Activated CD8-positive, alpha-beta memory T cell treated with anti-CD3 and anti-CD28 coated beads, Interleukin-2, amount 10 ng/mL, durations not matched to agents 7 days and 5 days (primary cell): Measurements from ENCODE around the gene GMCL2. TPM values are rescaled to one million over a fixed set of nuclear protein-coding genes. Genes with fewer than 3 reads are reported as not detected.

ENCODE experiments used
- ATAC-seq: fragments of 150-1000 bp; cut with Tn5 transposase; one replicate; pipeline ENCODE4 v1.10.0; 2021; ENCODE audit warnings: moderate library complexity
- CTCF ChIA-PET: fragments of 350-600 bp; sonication (Branson Sonifier 250); formaldehyde crosslinking; loops from one replicate; lab custom pipeline; 2021; ENCODE audit warnings: antibody characterized with exemption; lab: Charles Lee
- DNase-seq: peaks from one replicate; pipeline ENCODE4 v3.0.0-alpha.2; 2020
- H3K27ac Mint-ChIP-seq: one replicate; pipeline ENCODE4 v1.8.0; 2021; ENCODE audit warnings: mild to moderate bottlenecking, mixed read lengths
- H3K27me3 Mint-ChIP-seq: one replicate; pipeline ENCODE4 v1.8.0; 2021; ENCODE audit warnings: mixed read lengths
- H3K36me3 Mint-ChIP-seq: one replicate; pipeline ENCODE4 v1.8.0; 2021; ENCODE audit warnings: mild to moderate bottlenecking, mixed read lengths
- H3K4me1 Mint-ChIP-seq: one replicate; pipeline ENCODE4 v1.8.0; 2021; ENCODE audit warnings: mixed read lengths
- H3K4me3 Mint-ChIP-seq: one replicate; pipeline ENCODE4 v1.8.0; 2021; ENCODE audit warnings: mild to moderate bottlenecking, moderate library complexity, mixed read lengths
- H3K9me3 Mint-ChIP-seq: one replicate; pipeline ENCODE4 v1.8.0; 2022; ENCODE audit warnings: low read depth, mixed read lengths
- total RNA-seq, 2 experiments: library from RNA; stranded (reverse); gene quantifications; one replicate each; pipeline ENCODE4 v1.2.3, GENCODE V29; 2021

Gene GMCL2
- total RNA-seq, 2 experiments from 2014 or later, result not detected

DNA sequence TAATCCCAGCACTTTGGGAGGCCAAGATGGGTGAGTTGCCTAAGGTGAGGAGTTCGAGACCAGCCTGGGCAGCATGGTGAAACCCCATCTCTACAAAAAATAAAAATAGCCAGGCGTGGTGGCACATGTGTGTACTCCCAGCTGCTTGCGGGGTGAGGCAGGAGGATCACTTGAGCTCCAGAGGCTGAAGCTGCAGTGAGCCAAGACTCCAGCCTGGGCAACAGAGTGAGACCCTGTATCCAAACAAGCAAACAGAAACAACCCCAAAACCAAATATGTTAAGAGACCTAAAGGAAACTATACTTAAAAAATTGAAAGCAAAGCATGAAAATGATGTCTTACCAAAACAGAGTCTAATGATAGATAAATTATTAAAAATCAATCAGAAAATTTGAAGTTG lies 29.6 kb upstream of the GMCL2 start:
- ATAC-seq (no peak), DNase-seq (no peak)
- Mint-ChIP-seq H3K9me3 (no peaks in the 10 kb centered on the region), H3K4me1 (peaks cover 21% of the 10 kb centered on the region), H3K4me3 (no peak overlapping the region), H3K36me3 (peaks cover 57% of the 10 kb centered on the region), H3K27me3 (no peaks in the 10 kb centered on the region), H3K27ac (no peak overlapping the region)
- CTCF ChIA-PET, result interaction anchor here (0.9 to 1.1 kb wide), 2 partner anchors 11 to 21 kb away, joined by 3 read pairs; no protein-coding TSS in a partner anchor

DNA sequence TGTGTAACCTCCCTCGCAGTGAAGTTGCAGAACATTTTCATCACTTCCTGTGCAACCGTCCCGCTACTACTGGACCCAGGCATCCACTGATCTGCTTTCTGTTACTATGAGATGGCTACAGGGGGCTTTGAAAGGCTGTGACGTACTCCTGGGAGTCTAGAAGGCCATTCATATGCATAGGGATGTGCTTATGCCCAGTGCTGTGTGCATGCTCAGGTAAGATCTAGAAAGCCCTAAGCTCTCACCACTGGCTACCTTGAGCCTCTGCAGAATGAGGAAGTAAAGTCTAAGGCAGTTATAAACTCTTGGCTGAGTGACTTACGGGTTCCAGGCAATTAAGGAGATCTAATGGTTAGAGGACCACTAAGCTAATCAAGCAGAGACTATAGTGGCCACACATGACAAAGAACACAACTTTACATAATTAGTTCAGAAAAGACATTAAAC lies 28.9 kb upstream of the GMCL2 start:
- Mint-ChIP-seq H3K27ac (no peak overlapping the region), H3K4me1 (peaks cover 15% of the 10 kb centered on the region), H3K36me3 (peaks cover 56% of the 10 kb centered on the region), H3K27me3 (no peaks in the 10 kb centered on the region), H3K9me3 (no peaks in the 10 kb centered on the region), H3K4me3 (no peak overlapping the region)
- no peak for DNase-seq
- CTCF ChIA-PET, result interaction anchor here (0.9 to 1.1 kb wide), 2 partner anchors 12 to 22 kb away, joined by 3 read pairs; no protein-coding TSS in a partner anchor
- no peak for ATAC-seq

DNA sequence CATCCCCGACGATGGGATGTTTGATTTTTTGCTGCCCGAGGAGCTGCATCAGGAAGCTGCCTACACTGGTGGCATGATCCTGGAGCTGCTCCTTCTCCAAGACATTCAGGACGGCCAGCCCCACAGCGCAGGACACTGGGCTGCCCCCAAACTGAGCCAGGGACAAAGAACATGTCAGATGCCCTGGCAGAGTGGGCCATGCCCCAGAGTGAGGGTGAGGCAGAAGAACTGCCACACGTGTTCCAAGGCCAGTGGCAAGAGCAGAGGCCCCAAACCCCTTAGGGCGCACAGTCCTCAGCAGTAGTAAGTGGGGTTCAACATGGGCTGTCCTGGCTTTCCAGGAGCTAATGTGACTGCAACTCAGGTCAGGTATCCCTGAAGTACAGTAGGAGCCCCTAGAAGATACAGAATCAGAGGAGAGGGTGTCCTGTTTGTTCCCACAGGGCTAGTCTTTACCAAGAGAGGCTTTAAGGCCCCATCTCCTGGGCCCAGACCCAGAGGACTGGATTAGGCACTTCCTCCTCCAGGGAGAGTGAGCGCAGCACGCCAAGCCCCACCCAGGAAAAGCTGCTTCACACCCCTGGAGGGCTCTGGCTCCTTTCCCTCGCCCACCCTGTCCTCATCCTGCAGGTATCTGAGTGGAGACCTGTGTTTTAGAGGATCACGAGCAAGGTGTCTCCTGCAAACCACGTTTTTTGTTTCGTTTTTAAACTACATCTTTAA lies 28.3 kb upstream of the GMCL2 start:
- DNase-seq, result no peak
- CTCF ChIA-PET, result interaction anchor here (0.9 to 1.1 kb wide), 3 partner anchors 12 to 43 kb away, joined by 3 read pairs; no protein-coding TSS in a partner anchor
- H3K27me3 Mint-ChIP-seq, result no peaks in the 10 kb centered on the region
- peaks cover 12% of the 10 kb centered on the region for H3K4me1 Mint-ChIP-seq
- H3K9me3 Mint-ChIP-seq, result no peaks in the 10 kb centered on the region
- H3K4me3 Mint-ChIP-seq, result no peak overlapping the region
- ATAC-seq, result peak; percentile 4
- H3K36me3 Mint-ChIP-seq, result peaks cover 57% of the 10 kb centered on the region
- H3K27ac Mint-ChIP-seq, result peak overlapping the region; percentile 32

DNA sequence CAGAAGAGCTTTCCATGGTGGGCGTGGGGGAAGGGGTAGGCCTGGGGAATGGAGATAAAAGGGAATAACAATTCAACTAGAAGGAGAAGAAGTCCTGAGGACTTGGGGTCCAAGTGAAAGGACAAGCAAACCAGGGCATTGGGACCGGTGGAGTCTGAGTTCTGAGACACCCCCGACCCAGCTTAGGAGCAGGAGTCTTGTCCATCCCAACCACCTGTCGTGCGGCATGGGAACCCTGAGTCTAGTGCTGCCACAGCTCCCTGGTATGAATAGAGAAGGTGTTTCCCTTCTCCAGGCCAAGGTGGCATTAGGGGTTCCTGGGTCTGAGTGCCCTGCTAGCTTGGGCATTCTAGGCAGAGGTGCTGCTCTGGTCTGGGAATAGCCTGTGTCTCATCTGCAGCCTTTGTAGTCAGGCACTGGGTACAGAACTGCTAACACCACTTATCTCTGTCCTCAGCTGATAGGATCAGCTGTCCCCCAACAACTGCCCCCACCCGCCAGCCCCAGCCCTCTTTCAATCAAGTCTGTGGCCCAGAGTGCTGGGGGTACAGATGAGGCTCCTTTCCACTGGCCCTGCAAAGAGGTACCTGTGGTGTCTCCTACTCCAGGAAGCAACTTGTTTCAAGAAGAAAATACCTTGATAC lies 27.1 kb upstream of the GMCL2 start:
- H3K27me3 Mint-ChIP-seq, result no peaks in the 10 kb centered on the region
- peak overlapping the region; percentile 19 for H3K27ac Mint-ChIP-seq
- CTCF ChIA-PET, result interaction anchor here (1.0 to 1.8 kb wide), 2 partner anchors 10 to 44 kb away, joined by 3 to 4 read pairs; partner anchors contain the start of gene HNRNPAB
- DNase-seq (no peak), ATAC-seq (no peak)
- no peaks in the 10 kb centered on the region for H3K9me3 Mint-ChIP-seq
- H3K36me3 Mint-ChIP-seq, result peaks cover 64% of the 10 kb centered on the region
- H3K4me3 Mint-ChIP-seq, result no peak overlapping the region
- H3K4me1 Mint-ChIP-seq, result peaks cover 12% of the 10 kb centered on the region

DNA sequence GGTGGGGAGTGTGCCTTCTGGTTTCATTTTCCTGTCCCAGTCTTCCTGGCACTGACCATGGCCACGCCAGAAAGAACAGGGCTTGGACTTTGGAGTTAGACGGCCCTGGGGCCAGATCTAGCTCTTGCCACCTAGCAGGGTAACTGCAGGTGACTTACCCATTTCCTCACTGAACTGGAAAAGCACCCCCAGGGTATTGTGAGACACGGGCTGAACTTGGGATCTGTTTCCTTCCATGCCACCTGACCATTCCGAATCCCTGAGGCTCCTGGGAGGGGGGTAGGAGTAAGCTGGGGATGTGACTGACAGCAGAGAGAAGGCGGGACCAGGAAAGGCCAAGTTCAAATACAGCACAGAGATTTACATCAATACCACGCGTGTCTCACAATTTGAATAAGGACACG lies 26.6 kb upstream of the GMCL2 start:
- H3K36me3 Mint-ChIP-seq, result peaks cover 67% of the 10 kb centered on the region
- peak overlapping the region; percentile 4 for H3K27ac Mint-ChIP-seq
- no peak overlapping the region for H3K4me3 Mint-ChIP-seq
- H3K27me3 Mint-ChIP-seq, result no peaks in the 10 kb centered on the region
- no peaks in the 10 kb centered on the region for H3K9me3 Mint-ChIP-seq
- ATAC-seq, result no peak
- CTCF ChIA-PET, result interaction anchor here (1.8 kb wide), 1 partner anchor 9 kb away, joined by 4 read pairs; the partner anchor contains the start of gene HNRNPAB
- DNase-seq, result no peak
- H3K4me1 Mint-ChIP-seq, result peaks cover 17% of the 10 kb centered on the region

DNA sequence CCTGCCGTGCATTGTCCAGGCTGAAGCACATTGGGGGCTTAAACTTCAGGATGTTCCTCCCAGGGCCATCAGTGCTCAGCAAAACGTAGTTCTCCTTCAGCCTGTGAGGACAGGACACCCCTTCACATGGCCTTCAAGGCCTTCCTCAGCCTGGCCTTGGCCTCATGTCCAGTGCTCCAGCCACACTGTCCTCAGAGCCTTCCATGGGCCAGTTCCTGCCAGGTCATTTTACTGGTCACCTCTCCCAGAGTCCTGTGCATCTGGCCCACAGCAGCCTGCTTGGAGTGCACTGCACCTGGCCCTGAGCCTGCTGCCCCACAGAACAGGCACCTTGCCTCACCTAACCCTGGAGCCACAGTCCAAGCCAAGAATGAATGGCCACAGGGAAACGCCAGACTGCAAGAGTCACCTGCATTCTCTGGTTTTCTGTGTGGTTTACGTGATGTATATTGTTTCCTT lies 25.9 kb upstream of the GMCL2 start:
- no peak for DNase-seq
- no peak overlapping the region for H3K4me3 Mint-ChIP-seq
- H3K36me3 Mint-ChIP-seq, result peaks cover 70% of the 10 kb centered on the region
- CTCF ChIA-PET, result interaction anchor here (1.8 kb wide), 1 partner anchor 8 kb away, joined by 4 read pairs; the partner anchor contains the start of gene HNRNPAB
- peak overlapping the region; percentile 22 for H3K27ac Mint-ChIP-seq
- peaks cover 22% of the 10 kb centered on the region for H3K4me1 Mint-ChIP-seq
- H3K27me3 Mint-ChIP-seq, result no peaks in the 10 kb centered on the region
- no peak for ATAC-seq
- no peaks in the 10 kb centered on the region for H3K9me3 Mint-ChIP-seq

DNA sequence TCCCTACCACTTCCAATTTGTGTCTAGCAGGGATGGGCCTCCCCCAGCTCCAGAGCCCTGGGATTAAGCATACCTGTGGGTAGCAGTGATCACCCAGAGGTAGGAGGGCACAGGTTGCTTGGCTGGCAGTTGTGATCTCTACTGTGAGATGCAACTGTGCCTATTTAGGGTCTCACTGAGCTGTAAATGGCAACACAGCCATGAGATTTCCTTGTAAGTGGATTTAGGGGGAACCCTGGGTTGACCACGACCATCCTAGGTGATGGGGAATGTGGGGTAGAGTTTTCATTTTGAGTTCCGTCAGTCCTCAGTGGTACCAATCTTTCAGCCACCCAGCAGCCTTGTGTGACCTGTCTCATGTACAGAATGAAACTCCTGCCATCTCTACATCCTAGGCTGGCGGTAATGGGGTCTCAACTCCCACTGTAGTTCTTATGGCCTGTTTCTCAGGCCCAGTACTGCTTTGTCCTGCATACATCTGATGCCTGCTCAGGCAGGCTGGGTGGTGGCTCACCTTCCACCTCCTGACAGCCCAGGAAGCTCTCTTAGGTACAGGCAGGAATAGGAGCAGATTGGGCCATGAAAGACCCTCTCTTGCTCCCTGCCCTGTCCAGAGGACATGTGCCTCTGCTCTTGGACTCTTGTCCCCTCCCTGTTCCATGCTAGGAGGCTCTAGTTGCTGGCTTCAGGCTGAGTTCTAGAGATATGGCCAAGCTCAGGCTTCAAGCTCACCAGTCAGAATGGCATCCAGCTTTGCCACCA lies 25.3 kb upstream of the GMCL2 start:
- Mint-ChIP-seq H3K9me3 (no peaks in the 10 kb centered on the region), H3K27ac (peak overlapping the region; percentile 62), H3K4me3 (no peak overlapping the region), H3K27me3 (no peaks in the 10 kb centered on the region), H3K36me3 (peaks cover 74% of the 10 kb centered on the region), H3K4me1 (peaks cover 28% of the 10 kb centered on the region)
- DNase-seq (no peak), ATAC-seq (no peak)
- CTCF ChIA-PET, result interaction anchor here (1.2 kb wide), 1 partner anchor 9 kb away, joined by 3 read pairs; no protein-coding TSS in a partner anchor

DNA sequence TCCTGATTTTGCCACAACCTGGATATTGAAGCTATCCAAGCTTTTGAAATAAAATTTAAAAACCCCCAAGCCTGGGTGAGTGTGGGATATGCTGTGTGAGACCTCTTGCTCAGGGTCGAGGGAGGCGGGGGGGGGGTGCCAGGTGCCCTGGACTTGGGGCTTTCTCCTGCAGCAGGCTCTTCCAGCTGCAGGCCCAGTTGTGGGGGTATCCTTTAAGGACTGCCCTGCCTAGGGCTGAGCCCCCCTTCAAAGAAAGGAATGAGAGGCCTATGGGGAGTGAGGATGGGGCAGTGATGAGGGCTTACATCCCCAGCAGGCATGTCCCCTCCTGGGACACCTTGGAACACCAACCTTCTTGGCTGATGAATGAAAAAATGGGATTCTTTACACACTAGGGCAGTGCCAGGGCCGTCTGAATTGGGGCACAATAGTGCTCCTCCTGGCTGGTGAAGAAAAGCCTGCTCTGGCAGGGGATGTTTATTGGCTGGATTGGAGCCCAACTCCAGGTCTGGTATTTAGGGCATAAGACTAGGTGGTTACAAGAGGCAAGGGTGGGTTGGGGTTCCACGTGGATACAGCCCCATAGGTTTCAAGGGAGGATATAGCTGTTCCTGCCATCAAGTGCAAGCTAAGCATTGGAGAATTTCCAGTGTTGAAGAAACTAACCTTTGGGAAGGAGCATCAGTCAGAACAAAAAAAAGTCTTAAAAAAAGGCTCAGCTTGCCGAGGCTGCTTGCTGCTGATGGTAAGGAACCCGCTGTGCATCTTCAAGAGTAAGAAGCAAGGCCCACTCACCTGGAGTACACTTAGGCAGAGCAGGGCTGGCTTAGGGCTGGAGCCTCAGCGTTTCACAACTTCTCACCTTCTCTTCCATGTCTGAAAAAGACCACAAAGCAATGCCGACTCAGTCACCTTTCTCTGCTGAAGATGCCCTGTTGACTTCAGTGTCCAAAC lies 24.2 kb upstream of the GMCL2 start:
- H3K27me3 Mint-ChIP-seq, result no peaks in the 10 kb centered on the region
- CTCF ChIA-PET, result interaction anchor here (1.2 to 1.7 kb wide), 3 partner anchors 11 to 26 kb away, joined by 3 to 6 read pairs (median 5); no protein-coding TSS in a partner anchor
- no peaks in the 10 kb centered on the region for H3K9me3 Mint-ChIP-seq
- no peak overlapping the region for H3K4me3 Mint-ChIP-seq
- H3K36me3 Mint-ChIP-seq, result peaks cover 78% of the 10 kb centered on the region
- ATAC-seq (no peak), DNase-seq (no peak)
- H3K4me1 Mint-ChIP-seq, result peaks cover 38% of the 10 kb centered on the region
- peak overlapping the region; percentile 62 for H3K27ac Mint-ChIP-seq

DNA sequence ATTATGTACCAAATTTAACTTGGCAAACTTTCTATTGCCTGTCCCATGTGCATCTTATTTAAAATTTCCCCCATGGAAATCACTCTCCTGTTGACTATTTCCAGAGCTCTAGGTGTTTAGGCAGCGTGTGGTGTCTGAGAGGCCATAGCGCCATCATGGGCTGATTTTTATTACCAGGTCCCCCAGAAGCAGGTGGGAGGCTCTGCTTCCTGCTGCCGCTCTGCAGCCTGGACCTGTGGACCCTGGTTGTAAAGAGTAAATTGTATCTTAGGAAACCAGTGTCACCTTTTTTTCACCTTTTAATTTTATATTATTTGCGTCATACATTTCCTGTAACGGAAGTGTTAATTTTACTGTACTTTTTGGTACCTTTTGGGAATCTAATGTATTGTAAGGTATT lies 23.5 kb upstream of the GMCL2 start:
- Mint-ChIP-seq H3K4me3 (no peak overlapping the region), H3K9me3 (no peaks in the 10 kb centered on the region), H3K4me1 (peaks cover 42% of the 10 kb centered on the region), H3K27me3 (no peaks in the 10 kb centered on the region), H3K36me3 (peaks cover 80% of the 10 kb centered on the region), H3K27ac (no peak overlapping the region)
- CTCF ChIA-PET, result interaction anchor here (1.5 to 1.7 kb wide), 2 partner anchors 11 to 27 kb away, joined by 5 to 6 read pairs; no protein-coding TSS in a partner anchor
- no peak for ATAC-seq
- DNase-seq, result no peak

DNA sequence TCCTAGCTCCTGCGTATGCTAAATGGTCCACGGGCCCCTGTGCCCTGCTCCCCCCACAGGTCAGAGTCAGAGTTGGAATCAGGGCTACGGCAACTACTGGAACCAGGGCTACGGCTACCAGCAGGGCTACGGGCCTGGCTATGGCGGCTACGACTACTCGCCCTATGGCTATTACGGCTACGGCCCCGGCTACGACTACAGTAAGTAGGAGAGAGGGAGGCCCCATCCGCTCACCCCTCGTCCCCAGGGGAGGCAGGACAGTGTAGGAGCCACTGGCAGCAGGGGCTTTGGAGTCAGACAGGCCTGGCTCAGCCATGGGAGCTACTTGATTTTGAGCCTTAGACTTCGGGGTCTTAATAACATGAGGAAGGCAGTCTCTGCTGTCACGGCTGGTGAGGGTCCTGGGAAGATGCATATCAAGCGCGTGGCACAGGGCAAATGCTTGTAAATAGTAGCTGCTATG lies 22.9 kb upstream of the GMCL2 start:
- H3K27ac Mint-ChIP-seq, result no peak overlapping the region
- H3K9me3 Mint-ChIP-seq, result no peaks in the 10 kb centered on the region
- peaks cover 82% of the 10 kb centered on the region for H3K36me3 Mint-ChIP-seq
- CTCF ChIA-PET, result interaction anchor here (1.5 to 1.7 kb wide), 2 partner anchors 10 to 28 kb away, joined by 5 to 6 read pairs; no protein-coding TSS in a partner anchor
- ATAC-seq (no peak), DNase-seq (no peak)
- peaks cover 42% of the 10 kb centered on the region for H3K4me1 Mint-ChIP-seq
- no peaks in the 10 kb centered on the region for H3K27me3 Mint-ChIP-seq
- H3K4me3 Mint-ChIP-seq, result no peak overlapping the region

DNA sequence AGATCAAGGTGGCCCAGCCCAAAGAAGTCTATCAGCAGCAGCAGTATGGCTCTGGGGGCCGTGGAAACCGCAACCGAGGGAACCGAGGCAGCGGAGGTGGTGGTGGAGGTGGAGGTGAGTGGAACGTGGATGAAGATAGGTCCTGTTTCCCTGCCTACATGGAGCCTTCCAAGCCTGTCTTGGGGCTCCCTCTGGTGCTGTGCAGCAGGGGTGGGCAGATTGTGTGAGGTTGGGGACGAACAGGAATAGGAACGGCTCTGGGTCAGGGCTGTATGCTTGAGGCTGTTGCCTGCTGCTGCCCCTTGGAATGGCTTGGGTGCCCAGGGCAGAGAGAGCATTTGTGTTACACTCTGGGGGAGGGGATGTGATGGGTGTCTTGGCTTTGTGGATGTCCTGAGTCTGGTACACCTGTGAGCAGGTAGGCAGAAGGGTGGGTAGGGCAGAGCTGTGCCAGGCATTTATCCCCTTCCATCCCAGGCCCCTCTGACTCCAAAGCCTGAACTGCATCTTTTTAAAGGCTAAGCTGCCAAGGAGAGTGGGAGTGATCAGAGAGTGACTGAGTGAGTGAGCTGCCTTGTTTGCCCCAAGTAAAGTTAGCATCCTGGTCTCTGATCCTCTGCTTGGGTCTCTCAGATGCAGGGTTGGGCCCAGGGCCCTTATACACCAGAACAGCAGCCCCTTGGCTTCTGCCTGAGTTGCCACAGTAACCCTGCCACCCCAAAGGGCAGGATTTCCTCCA lies 22.3 kb upstream of the GMCL2 start:
- Mint-ChIP-seq H3K4me3 (no peak overlapping the region), H3K36me3 (peaks cover 78% of the 10 kb centered on the region), H3K9me3 (no peaks in the 10 kb centered on the region), H3K27me3 (no peaks in the 10 kb centered on the region), H3K27ac (peak overlapping the region; percentile 16), H3K4me1 (peaks cover 42% of the 10 kb centered on the region)
- ATAC-seq, result no peak
- CTCF ChIA-PET, result interaction anchor here (1.5 kb wide), 1 partner anchor 10 kb away, joined by 5 read pairs; no protein-coding TSS in a partner anchor
- no peak for DNase-seq
